Measurements from ENCODE around the gene LCMT1.
A peak's percentile ranks its signal among the peaks of the same experiment; 100 is the strongest.
"Not testable (repeated sequence)": the region's sequence is repeated elsewhere in the genome, so short reads cannot be mapped to it uniquely, and the experiment has no call there.

The LCMT1 gene

GRCh38 chr16:25111403-25112166, at the start of gene LCMT1:
Gene LCMT1, plus strand, starts transcription at chr16:25111742. Its CDS starts 142 bp downstream, at chr16:25111884.
- Histone ChIP-seq H3K9me3 (ENCODE audit: control insufficient read depth, insufficient read depth, low read length) (no peaks in the 10 kb centered on the region), H3K4me1 (ENCODE audit: insufficient read depth, low read length) (peaks cover 4% of the 10 kb centered on the region), H3K36me3 (ENCODE audit: insufficient read depth, low read length) (peaks cover 2% of the 10 kb centered on the region; the same call in 1 of the 2 replicates), H3K9ac (ENCODE audit: low read depth, low read length) (peak within 1 kb of the TSS; percentile 78)

- Histone ChIP-seq H3K9ac (ENCODE audit: low read depth, low read length) (no peak overlapping the region), H3K36me3 (ENCODE audit: insufficient read depth, low read length) (no peaks in the 10 kb centered on the region), H3K9me3 (ENCODE audit: control insufficient read depth, insufficient read depth, low read length) (no peaks in the 10 kb centered on the region), H3K4me1 (ENCODE audit: insufficient read depth, low read length) (no peaks in the 10 kb centered on the region; the same call in 1 of the 2 replicates)
Measured at GRCh38 chr16:25063102-25063501, 48.4 kb upstream of the LCMT1 start.

DNA sequence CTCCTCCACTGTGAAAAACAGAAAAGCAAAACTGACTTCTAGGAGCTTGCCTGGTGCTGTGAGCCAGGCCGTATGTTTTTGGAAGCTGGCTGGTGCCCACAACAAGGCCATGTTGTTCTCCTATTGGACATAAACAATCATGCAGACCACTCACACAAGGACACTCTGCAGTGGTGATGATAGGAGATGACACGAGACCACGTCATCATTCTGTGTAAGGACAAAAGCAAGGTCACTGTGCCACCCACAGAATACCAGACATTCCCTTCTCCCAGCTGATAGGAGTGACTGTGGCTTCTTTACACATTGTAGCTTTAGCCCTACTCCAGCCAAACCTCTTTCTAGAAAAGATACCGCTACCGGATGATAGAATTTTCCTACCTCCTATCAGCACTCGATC, 47.7 kb upstream of the LCMT1 start:
- H3K9me3 ChIP-seq (ENCODE audit: control insufficient read depth, insufficient read depth, low read length), result no peaks in the 10 kb centered on the region
- H3K36me3 ChIP-seq (ENCODE audit: insufficient read depth, low read length), result no peaks in the 10 kb centered on the region
- no peaks in the 10 kb centered on the region; the same call in 1 of the 2 replicates for H3K4me1 ChIP-seq (ENCODE audit: insufficient read depth, low read length)
- no peak overlapping the region for H3K9ac ChIP-seq (ENCODE audit: low read depth, low read length)

DNA sequence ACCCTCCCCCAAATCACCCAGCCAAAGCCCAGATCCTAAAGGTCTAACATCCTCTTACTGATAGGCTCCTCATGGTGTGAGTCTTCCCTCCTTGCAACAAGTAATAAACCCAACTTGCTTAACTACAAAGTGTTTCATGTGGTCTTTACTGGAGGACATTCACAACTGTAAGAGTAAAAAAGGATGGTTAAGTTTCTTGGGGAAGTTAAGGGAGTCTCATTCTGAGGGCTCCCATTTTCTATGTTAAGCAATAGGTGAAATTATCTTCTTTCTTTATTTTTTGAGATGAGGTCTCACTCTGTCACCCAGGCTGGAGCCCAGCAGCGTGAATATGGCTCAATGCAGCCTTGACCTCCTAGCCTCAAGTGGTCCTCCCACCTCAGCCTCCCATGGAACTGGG, 47.3 kb upstream of the LCMT1 start:
- H3K9me3 ChIP-seq (ENCODE audit: control insufficient read depth, insufficient read depth, low read length); H3K36me3 ChIP-seq (ENCODE audit: insufficient read depth, low read length); H3K9ac ChIP-seq (ENCODE audit: low read depth, low read length); H3K4me1 ChIP-seq (ENCODE audit: insufficient read depth, low read length): not testable (repeated sequence)

GRCh38 chr16:25064937-25065336, 46.6 kb upstream of the LCMT1 start:
- no peaks in the 10 kb centered on the region for H3K36me3 ChIP-seq (ENCODE audit: insufficient read depth, low read length)
- H3K9me3 ChIP-seq (ENCODE audit: control insufficient read depth, insufficient read depth, low read length), result no peaks in the 10 kb centered on the region
- H3K4me1 ChIP-seq (ENCODE audit: insufficient read depth, low read length), result no peaks in the 10 kb centered on the region; the same call in 1 of the 2 replicates
- H3K9ac ChIP-seq (ENCODE audit: low read depth, low read length), result no peak overlapping the region

DNA sequence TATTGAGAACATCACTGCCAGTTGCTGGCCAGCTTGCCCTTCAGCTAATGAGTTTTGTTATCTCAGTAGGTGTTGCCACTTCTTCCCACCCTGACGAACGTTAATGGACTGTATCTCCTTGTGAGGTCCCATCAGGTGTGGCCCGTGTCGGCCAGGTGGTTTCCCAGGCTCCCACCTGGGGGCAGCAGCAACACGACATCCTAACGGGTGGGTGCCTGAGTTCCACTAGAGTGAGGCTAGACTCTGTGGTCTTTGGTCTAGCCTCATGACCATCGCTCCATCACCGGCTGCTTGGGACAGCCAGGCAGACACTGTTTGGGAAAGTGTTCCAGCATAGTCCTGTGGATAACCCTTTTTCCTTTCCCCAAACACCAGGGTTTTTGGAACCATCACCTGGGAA, 45.6 kb upstream of the LCMT1 start:
- Histone ChIP-seq H3K9me3 (ENCODE audit: control insufficient read depth, insufficient read depth, low read length) (no peaks in the 10 kb centered on the region), H3K36me3 (ENCODE audit: insufficient read depth, low read length) (no peaks in the 10 kb centered on the region), H3K4me1 (ENCODE audit: insufficient read depth, low read length) (no peaks in the 10 kb centered on the region; the same call in 1 of the 2 replicates), H3K9ac (ENCODE audit: low read depth, low read length) (peak overlapping the region; percentile 61; the same call in 1 of the 2 replicates)

DNA sequence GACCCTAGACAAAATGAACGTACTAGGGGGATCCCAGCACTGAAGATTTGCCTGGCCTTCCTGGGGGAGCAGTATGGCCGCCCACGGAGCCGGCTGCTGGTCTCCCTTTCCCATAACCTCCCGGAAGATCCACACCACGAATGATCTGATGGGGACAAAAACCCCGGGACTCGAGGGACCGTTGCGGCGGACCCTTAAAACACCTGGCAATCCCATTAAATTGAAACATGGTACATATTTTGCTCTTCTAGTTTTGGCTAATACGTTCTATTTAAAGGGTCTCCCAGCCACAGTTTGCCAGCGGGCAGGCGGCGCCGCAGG, 45.2 kb upstream of the LCMT1 start:
- peak overlapping the region; percentile 61 for H3K9ac ChIP-seq (ENCODE audit: low read depth, low read length)
- H3K4me1 ChIP-seq (ENCODE audit: insufficient read depth, low read length), result no peaks in the 10 kb centered on the region; the same call in 1 of the 2 replicates
- H3K9me3 ChIP-seq (ENCODE audit: control insufficient read depth, insufficient read depth, low read length), result no peaks in the 10 kb centered on the region
- no peaks in the 10 kb centered on the region for H3K36me3 ChIP-seq (ENCODE audit: insufficient read depth, low read length)

GRCh38 chr16:25066747-25067631, 44.6 kb upstream of the LCMT1 start:
- Histone ChIP-seq H3K9me3 (ENCODE audit: control insufficient read depth, insufficient read depth, low read length) (no peaks in the 10 kb centered on the region), H3K36me3 (ENCODE audit: insufficient read depth, low read length) (no peaks in the 10 kb centered on the region), H3K4me1 (ENCODE audit: insufficient read depth, low read length) (no peaks in the 10 kb centered on the region; the same call in 1 of the 2 replicates), H3K9ac (ENCODE audit: low read depth, low read length) (peak overlapping the region; percentile 70)

GRCh38 chr16:25073854-25074253, 37.7 kb upstream of the LCMT1 start:
- peaks cover 2% of the 10 kb centered on the region; the same call in 1 of the 2 replicates for H3K9me3 ChIP-seq (ENCODE audit: control insufficient read depth, insufficient read depth, low read length)
- no peaks in the 10 kb centered on the region for H3K36me3 ChIP-seq (ENCODE audit: insufficient read depth, low read length)
- no peaks in the 10 kb centered on the region for H3K4me1 ChIP-seq (ENCODE audit: insufficient read depth, low read length)
- H3K9ac ChIP-seq (ENCODE audit: low read depth, low read length), result no peak overlapping the region

GRCh38 chr16:25078386-25078978, 33.1 kb upstream of the LCMT1 start:
- Histone ChIP-seq H3K9ac (ENCODE audit: low read depth, low read length) (no peak overlapping the region), H3K36me3 (ENCODE audit: insufficient read depth, low read length) (no peaks in the 10 kb centered on the region), H3K9me3 (ENCODE audit: control insufficient read depth, insufficient read depth, low read length) (peaks cover 5% of the 10 kb centered on the region; the same call in 1 of the 2 replicates)

DNA sequence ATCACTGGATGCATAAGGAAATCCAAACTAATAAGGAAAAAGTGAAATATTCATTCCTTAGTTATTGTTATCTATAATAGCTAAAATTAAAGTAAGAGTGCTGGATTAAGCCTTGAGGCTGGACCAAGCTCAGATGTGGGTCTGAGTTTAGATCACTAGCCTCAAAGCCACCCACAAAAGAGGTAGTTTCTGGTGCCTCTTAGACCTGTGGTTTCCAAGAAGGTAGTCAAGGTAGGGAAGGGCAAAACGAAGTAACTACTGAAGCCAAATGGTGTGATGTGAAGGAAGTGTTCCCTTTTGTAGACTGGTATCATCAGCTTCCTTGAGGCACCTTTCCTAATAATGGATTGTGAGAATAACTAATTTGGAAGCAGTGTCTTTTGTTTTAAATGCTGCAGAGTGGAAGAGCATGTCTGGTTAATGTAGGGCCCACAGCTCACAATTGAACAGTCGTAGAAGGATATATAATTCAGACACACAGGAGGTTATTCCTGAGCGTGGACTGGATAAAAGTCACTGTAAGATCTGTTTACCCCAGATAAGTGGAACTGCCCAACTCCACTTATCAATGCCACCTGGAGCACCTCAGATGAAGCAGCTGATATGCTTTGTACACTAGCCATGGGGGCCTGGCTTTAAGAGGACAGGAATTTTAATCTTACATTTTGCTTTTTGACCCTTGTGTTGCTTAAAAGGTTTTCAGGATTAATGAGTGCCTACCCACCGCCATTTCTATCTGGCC, 31.7 kb upstream of the LCMT1 start:
- Histone ChIP-seq H3K4me1 (ENCODE audit: insufficient read depth, low read length) (no peaks in the 10 kb centered on the region), H3K36me3 (ENCODE audit: insufficient read depth, low read length) (no peaks in the 10 kb centered on the region), H3K9ac (ENCODE audit: low read depth, low read length) (no peak overlapping the region), H3K9me3 (ENCODE audit: control insufficient read depth, insufficient read depth, low read length) (peaks cover 5% of the 10 kb centered on the region; the same call in 1 of the 2 replicates)

More at GRCh38 chr16:25078386-25078978, 33.1 kb upstream of the LCMT1 start:
- no peaks in the 10 kb centered on the region for H3K4me1 ChIP-seq (ENCODE audit: insufficient read depth, low read length)

- Histone ChIP-seq H3K36me3 (ENCODE audit: insufficient read depth, low read length) (no peaks in the 10 kb centered on the region), H3K4me1 (ENCODE audit: insufficient read depth, low read length) (no peaks in the 10 kb centered on the region), H3K9me3 (ENCODE audit: control insufficient read depth, insufficient read depth, low read length) (peaks cover 5% of the 10 kb centered on the region; the same call in 1 of the 2 replicates), H3K9ac (ENCODE audit: low read depth, low read length) (no peak overlapping the region)
Measured at GRCh38 chr16:25080420-25081131, 31.0 kb upstream of the LCMT1 start.

DNA sequence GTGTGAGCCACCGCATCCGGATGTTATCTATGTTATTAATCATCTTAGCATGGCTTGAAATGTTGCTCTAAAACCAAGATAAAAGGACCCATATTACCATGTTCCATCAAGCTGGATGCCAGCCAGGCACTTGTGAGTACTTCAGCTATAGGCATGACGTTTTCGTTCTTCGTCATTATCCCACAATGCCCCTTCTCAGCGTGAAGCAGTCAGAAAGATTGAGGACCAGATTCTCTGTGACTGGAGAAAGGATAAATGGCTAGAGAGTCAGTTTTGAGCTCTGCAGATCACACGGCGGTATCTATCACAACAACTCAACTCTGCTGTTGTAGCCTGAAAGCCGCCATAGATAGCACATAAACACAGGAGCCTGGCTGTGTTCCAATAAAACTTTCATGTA, 29.8 kb upstream of the LCMT1 start:
- peaks cover 5% of the 10 kb centered on the region; the same call in 1 of the 2 replicates for H3K9me3 ChIP-seq (ENCODE audit: control insufficient read depth, insufficient read depth, low read length)
- no peaks in the 10 kb centered on the region for H3K36me3 ChIP-seq (ENCODE audit: insufficient read depth, low read length)
- H3K9ac ChIP-seq (ENCODE audit: low read depth, low read length), result no peak overlapping the region
- H3K4me1 ChIP-seq (ENCODE audit: insufficient read depth, low read length), result no peaks in the 10 kb centered on the region
